ENCODE results near the gene RHOD.

RHOD gene

DNA sequence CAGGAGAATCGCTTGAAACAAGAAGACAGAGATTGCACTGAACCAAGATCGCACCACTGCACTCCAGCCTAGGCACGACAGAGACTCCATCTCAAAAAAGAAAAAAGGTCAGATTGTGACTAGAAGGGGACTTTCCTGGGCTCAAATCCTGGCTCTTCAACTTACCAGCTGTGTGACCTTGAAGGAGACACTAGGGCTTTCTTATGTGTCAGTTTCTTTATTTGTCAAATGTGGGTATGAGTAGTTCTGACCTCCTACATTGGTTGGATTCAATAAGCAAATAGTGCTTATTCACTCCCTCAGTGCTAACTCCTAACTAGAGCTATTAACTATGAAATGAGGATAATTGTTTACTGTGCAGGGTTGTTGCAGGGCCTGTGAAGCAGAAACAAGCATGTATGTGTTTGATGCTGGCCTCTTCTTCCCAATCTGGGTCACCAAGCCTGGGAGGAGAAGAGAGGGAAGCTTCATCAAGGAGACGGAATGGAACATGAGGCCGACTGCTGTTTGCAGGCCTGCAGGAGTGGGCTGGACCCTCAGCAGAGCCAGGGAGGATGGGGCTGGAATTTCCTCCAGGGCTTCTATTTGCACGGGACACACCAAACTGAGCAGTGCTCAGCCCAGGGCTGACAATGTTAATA lies 22.5 kb downstream of the RHOD start:
- DNase-seq (ENCODE audit: extremely low read depth, low read depth), result no peak
- TF ChIP-seq, protein P1, sequence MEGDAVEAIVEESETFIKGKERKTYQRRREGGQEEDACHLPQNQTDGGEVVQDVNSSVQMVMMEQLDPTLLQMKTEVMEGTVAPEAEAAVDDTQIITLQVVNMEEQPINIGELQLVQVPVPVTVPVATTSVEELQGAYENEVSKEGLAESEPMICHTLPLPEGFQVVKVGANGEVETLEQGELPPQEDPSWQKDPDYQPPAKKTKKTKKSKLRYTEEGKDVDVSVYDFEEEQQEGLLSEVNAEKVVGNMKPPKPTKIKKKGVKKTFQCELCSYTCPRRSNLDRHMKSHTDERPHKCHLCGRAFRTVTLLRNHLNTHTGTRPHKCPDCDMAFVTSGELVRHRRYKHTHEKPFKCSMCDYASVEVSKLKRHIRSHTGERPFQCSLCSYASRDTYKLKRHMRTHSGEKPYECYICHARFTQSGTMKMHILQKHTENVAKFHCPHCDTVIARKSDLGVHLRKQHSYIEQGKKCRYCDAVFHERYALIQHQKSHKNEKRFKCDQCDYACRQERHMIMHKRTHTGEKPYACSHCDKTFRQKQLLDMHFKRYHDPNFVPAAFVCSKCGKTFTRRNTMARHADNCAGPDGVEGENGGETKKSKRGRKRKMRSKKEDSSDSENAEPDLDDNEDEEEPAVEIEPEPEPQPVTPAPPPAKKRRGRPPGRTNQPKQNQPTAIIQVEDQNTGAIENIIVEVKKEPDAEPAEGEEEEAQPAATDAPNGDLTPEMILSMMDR (IDR thresholded peaks at IDR 0.05; ENCODE audit: low read depth, low read length), result no peak

- no peak for DNase-seq (ENCODE audit: extremely low read depth, low read depth)
- TF ChIP-seq, protein P1 (IDR thresholded peaks at IDR 0.05; ENCODE audit: low read depth, low read length), result peak; percentile 4
Observed at GRCh38 chr11:67082071-67082791, 25.6 kb downstream of the RHOD start.

DNA sequence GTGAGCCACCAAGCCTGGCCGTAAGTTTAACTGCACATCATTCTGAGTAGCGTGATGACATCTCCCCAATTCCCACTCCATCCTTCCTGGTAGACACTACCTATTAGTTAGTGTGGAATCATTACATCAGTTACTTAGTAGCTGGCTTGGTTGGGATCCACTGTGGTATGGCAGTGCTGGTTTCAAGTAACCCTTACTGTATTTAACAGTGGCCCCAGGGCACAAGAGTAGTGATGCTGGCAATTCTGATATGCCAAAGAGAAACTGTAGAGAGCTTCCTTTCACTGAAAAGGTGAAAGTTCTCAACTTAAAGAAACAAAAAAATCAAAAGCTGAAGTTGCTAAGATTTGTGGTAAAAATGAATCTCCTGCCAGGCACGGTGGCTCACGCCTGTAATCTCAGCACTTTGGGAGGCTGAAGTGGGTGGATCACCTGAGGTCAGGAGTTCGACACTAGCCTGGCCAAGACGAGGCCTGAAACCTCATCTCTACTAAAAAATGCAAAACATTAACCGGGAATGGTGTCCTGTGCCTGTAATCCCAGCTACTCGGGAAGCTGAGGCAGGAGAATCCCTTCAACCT lies 27.2 kb downstream of the RHOD start:
- DNase-seq (ENCODE audit: extremely low read depth, low read depth), result no peak
- TF ChIP-seq, protein P1 (IDR thresholded peaks at IDR 0.05; ENCODE audit: low read depth, low read length), result no peak

- no peak for DNase-seq (ENCODE audit: extremely low read depth, low read depth)
- TF ChIP-seq, protein P1 (IDR thresholded peaks at IDR 0.05; ENCODE audit: low read depth, low read length), result no peak
Observed at GRCh38 chr11:67085617-67086016, 29.0 kb downstream of the RHOD start.

GRCh38 chr11:67090717-67091116 lies 34.1 kb downstream of the RHOD start:
- TF ChIP-seq, protein P1 (IDR thresholded peaks at IDR 0.05; ENCODE audit: low read depth, low read length), result no peak

GRCh38 chr11:67095214-67095507 lies 38.5 kb downstream of the RHOD start:
- DNase-seq (ENCODE audit: extremely low read depth, low read depth), result no peak
- TF ChIP-seq, protein P1 (IDR thresholded peaks at IDR 0.05; ENCODE audit: low read depth, low read length), result no peak

More at GRCh38 chr11:67090717-67091116, 34.1 kb downstream of the RHOD start:
- DNase-seq (ENCODE audit: extremely low read depth, low read depth), result no peak

- no peak for DNase-seq (ENCODE audit: extremely low read depth, low read depth)
- TF ChIP-seq, protein P1 (IDR thresholded peaks at IDR 0.05; ENCODE audit: low read depth, low read length), result no peak
Observed at GRCh38 chr11:67098799-67099429, 42.3 kb downstream of the RHOD start.
